Vagina (tissue), 2 donors: ENCODE results near the gene LDB1. TPM values are rescaled to one million over a fixed set of nuclear protein-coding genes. Genes with fewer than 3 reads are reported as not detected.

Experiments
- DNase-seq, 2 donors: peaks; one replicate each; pipeline ENCODE4 v3.0.0-alpha.2; 2017; ENCODE audit errors: extremely low spot score in 2 of 2
- H3K27ac ChIP-seq: fragments of 200-600 bp; sonication (generic); one replicate; pipeline ENCODE4 v1.5.1; 2019
- H3K27me3 ChIP-seq: fragments of 200-600 bp; sonication (generic); one replicate; pipeline ENCODE4 v1.5.1; 2019
- H3K36me3 ChIP-seq, 2 donors: fragments of 200-600 bp; sonication (generic); one replicate each; pipeline ENCODE4 v1.5.1; 2017 to 2019
- H3K4me1 ChIP-seq: fragments of 200-600 bp; sonication (generic); one replicate; pipeline ENCODE4 v1.5.1; 2019
- H3K4me3 ChIP-seq, 2 donors: fragments of 200-600 bp; sonication (generic); 1 replicate in 1 of 2; 2 replicates in 1 of 2; pipeline ENCODE4 v1.5.1; 2016 to 2019
- H3K9me3 ChIP-seq: fragments of 200-600 bp; sonication (generic); one replicate; pipeline ENCODE4 v1.5.1; 2019
- POLR2A ChIP-seq, 2 donors: fragments of 450-650 bp; IDR thresholded peaks; one replicate each; pipeline ENCODE4 v1.6.1; 2017; ENCODE audit warnings: antibody characterized with exemption in 2 of 2, mild to moderate bottlenecking in 2 of 2, moderate library complexity in 2 of 2
- POLR2AphosphoS5 ChIP-seq, 2 donors: sonication (generic); formaldehyde crosslinking; IDR thresholded peaks; one replicate each; pipeline ENCODE4 v1.9.0; 2017; ENCODE audit warnings: antibody characterized with exemption in 2 of 2, mild to moderate bottlenecking in 2 of 2, low read depth in 1 of 2; ENCODE audit not compliant: insufficient read depth in 1 of 2
- intact Hi-C: fragments of 100-400 bp; cut with DNase I; formaldehyde crosslinking; loops from one replicate; pipeline ENCODE4 v1.15.1; 2023
- total RNA-seq: library from RNA; depleted of rRNA; stranded (reverse); fragments of >200 nt; gene quantifications from one replicate; pipeline ENCODE4 v1.2.3, GENCODE V29; 2016
- TF ChIP-seq, protein P1 (sequence below), 3 experiments: fragments of 450-650 bp in 2 of 3; fragments of 200-600 bp in 1 of 3; sonication (generic) in 1 of 3; IDR thresholded peaks; one replicate each; pipeline ENCODE4 v1.5.1; 2017 to 2019; ENCODE audit warnings: antibody characterized with exemption in 3 of 3, mild to moderate bottlenecking in 2 of 3, moderate library complexity in 2 of 3

The LDB1 gene
- total RNA-seq, 1 donor from 2014 or later = 62.6 TPM

DNA sequence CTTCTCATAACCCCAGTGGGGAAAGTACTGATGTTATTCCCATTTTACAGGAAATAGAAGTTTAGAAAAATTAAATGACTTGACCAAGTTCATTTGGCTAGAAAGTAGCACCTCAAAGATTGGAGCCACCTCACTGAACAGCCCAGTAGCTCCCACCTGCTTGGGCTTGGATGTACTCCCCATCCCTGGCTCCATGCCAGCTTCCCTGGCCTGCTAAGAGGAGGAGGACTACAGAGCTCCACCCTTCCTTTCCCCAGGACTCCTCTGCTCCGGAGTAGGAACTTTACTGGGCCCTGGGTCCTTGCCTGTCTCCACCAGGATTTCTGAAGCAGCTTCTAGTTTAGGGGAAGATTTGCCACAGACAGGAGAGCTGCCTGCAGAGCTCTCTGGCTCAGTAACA, 52.0 kb downstream of the LDB1 start:
- intact Hi-C loops = no loop called here
- no peak for DNase-seq
- Histone ChIP-seq H3K27me3 (no peaks in the 10 kb centered on the region), H3K9me3 (no peaks in the 10 kb centered on the region), H3K4me3 (no peak overlapping the region), H3K4me1 (peaks cover 37% of the 10 kb centered on the region), H3K27ac (no peak overlapping the region), H3K36me3 (no peaks in the 10 kb centered on the region)
- TF ChIP-seq, protein P1, sequence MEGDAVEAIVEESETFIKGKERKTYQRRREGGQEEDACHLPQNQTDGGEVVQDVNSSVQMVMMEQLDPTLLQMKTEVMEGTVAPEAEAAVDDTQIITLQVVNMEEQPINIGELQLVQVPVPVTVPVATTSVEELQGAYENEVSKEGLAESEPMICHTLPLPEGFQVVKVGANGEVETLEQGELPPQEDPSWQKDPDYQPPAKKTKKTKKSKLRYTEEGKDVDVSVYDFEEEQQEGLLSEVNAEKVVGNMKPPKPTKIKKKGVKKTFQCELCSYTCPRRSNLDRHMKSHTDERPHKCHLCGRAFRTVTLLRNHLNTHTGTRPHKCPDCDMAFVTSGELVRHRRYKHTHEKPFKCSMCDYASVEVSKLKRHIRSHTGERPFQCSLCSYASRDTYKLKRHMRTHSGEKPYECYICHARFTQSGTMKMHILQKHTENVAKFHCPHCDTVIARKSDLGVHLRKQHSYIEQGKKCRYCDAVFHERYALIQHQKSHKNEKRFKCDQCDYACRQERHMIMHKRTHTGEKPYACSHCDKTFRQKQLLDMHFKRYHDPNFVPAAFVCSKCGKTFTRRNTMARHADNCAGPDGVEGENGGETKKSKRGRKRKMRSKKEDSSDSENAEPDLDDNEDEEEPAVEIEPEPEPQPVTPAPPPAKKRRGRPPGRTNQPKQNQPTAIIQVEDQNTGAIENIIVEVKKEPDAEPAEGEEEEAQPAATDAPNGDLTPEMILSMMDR (IDR thresholded peaks at IDR 0.05) = no peak
- TF ChIP-seq POLR2A (IDR thresholded peaks at IDR 0.05) (no peak), POLR2AphosphoS5 (IDR thresholded peaks at IDR 0.05; ENCODE audit: insufficient read depth in 1 of 2, low read depth in 1 of 2) (no peak)

DNA sequence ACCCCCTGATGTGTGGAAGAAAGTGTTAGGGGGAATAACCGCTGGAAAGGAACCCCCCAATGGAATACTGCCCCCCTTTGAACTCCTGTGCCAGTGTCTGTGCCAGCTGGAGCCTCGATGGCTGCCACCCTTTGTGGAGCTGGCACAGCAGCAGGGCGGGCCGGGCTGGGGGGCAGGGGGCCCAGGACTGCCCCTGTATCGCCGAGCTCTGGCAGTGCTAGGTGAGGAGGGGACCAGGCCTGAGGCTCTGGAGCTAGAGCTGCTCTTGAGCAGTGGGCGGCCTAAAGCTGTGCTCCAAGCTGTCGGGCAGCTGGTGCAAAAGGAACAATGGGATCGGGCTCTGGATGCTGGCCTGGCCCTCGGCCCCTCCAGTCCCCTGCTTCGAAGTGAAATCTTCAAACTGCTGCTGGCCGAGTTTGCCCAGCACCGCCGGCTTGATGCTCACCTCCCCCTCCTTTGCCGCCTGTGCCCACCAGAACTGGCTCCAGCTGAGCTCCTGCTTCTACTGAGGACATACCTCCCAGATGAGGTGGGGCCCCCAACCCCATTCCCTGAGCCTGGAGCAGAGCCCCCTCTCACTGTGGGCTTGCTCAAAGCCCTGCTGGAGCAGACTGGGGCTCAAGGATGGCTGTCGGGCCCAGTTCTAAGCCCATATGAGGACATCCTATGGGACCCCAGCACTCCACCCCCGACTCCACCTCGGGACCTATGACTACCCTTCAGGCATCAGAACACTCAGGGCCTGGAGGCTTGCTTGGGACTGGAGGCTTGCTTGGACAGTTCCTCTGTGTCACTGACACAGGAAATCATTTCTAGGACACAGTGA, 52.9 kb downstream of the LDB1 start:
- TF ChIP-seq, protein P1 (IDR thresholded peaks at IDR 0.05) = no peak
- TF ChIP-seq POLR2A (IDR thresholded peaks at IDR 0.05) = no peak
- TF ChIP-seq POLR2AphosphoS5 (IDR thresholded peaks at IDR 0.05; ENCODE audit: insufficient read depth in 1 of 2, low read depth in 1 of 2) = no peak
- H3K27ac ChIP-seq = no peak overlapping the region
- intact Hi-C loops = no loop called here
- DNase-seq = no peak
- H3K27me3 ChIP-seq = no peaks in the 10 kb centered on the region
- no peaks in the 10 kb centered on the region for H3K36me3 ChIP-seq
- H3K9me3 ChIP-seq = no peaks in the 10 kb centered on the region
- H3K4me3 ChIP-seq = no peak overlapping the region
- peaks cover 37% of the 10 kb centered on the region for H3K4me1 ChIP-seq

DNA sequence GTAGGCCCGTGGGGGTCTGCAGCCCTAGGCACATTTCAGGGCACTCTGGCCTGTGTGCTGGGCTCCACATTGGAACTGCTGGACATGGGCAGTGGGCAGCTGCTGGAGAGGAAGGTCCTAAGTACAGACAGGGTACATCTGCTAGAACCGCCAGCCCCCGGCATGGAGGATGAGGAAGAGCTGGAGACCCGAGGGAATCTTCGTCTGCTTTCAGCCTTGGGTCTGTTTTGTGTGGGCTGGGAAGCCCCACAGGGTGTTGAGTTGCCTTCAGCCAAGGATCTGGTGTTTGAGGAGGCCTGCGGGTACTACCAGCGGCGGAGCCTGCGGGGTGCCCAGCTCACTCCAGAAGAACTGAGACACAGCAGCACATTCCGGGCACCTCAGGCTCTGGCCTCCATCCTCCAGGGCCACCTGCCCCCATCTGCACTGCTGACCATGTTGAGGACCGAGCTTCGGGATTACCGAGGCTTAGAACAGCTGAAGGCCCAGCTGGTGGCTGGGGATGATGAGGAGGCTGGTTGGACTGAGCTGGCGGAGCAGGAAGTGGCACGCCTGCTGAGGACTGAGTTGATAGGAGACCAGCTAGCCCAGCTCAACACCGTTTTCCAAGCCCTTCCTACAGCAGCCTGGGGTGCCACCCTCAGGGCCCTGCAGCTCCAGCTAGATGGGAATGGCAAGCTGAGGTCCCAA, 53.6 kb downstream of the LDB1 start:
- Histone ChIP-seq H3K36me3 (no peaks in the 10 kb centered on the region), H3K27me3 (no peaks in the 10 kb centered on the region), H3K9me3 (no peaks in the 10 kb centered on the region), H3K27ac (peak overlapping the region; percentile 87), H3K4me3 (peak overlapping the region; percentile 91 to 95), H3K4me1 (peaks cover 37% of the 10 kb centered on the region)
- DNase-seq = no peak
- TF ChIP-seq, protein P1 (IDR thresholded peaks at IDR 0.05) = no peak
- TF ChIP-seq POLR2A (IDR thresholded peaks at IDR 0.05) = no peak
- TF ChIP-seq POLR2AphosphoS5 (IDR thresholded peaks at IDR 0.05; ENCODE audit: insufficient read depth in 1 of 2, low read depth in 1 of 2) = no peak
- intact Hi-C loops = no loop called here

DNA sequence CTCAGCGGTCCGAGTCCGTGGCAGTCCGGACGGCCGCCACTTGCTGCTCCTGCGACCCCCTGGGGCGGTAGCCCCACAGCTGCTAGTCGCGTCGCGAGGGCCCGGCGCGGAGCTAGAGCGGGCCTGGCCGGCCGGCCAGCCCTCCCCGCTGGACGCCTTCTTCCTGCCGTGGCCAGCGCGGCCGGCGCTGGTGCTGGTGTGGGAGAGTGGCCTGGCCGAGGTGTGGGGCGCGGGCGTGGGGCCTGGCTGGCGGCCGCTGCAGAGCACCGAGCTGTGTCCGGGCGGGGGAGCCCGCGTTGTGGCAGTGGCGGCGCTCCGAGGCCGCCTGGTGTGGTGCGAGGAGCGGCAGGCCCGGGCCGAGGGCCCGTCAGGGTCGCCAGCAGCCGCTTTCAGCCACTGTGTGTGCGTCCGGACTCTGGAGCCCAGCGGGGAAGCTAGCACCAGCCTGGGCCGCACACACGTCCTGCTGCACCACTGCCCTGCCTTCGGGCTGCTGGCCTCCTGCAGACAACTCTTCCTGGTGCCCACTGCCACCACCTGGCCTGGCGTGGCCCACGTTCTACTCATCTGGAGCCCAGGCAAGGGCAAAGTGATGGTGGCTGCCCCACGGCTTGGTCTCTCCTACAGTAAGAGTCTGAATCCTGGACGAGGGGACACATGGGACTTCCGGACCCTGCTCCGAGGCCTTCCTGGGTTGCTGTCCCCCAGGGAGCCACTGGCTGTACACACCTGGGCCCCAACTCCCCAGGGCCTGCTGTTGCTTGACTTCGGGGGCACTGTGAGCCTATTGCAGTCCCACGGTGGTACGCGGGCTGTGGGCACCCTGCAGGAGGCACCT, 54.4 kb downstream of the LDB1 start:
- no peak for TF ChIP-seq POLR2AphosphoS5 (IDR thresholded peaks at IDR 0.05; ENCODE audit: insufficient read depth in 1 of 2, low read depth in 1 of 2)
- no peak for TF ChIP-seq POLR2A (IDR thresholded peaks at IDR 0.05)
- TF ChIP-seq, protein P1 (IDR thresholded peaks at IDR 0.05) = no peak
- no peak for DNase-seq
- intact Hi-C loops = no loop called here
- no peaks in the 10 kb centered on the region for H3K36me3 ChIP-seq
- peaks cover 37% of the 10 kb centered on the region for H3K4me1 ChIP-seq
- H3K27me3 ChIP-seq = no peaks in the 10 kb centered on the region
- H3K9me3 ChIP-seq = no peaks in the 10 kb centered on the region
- peak overlapping the region; percentile 87 for H3K27ac ChIP-seq
- peak overlapping the region; percentile 91 to 95 for H3K4me3 ChIP-seq
